ENCODE measurements around the gene MED12L. TPM values are rescaled to one million over a fixed set of nuclear protein-coding genes. Genes with fewer than 3 reads are reported as not detected.

The MED12L gene
- total RNA-seq (under 1 TPM; 0.28 to 0.88 (median 0.60) TPM), polyA plus RNA-seq (under 1 TPM; 0.08 to 0.16 TPM)

DNA sequence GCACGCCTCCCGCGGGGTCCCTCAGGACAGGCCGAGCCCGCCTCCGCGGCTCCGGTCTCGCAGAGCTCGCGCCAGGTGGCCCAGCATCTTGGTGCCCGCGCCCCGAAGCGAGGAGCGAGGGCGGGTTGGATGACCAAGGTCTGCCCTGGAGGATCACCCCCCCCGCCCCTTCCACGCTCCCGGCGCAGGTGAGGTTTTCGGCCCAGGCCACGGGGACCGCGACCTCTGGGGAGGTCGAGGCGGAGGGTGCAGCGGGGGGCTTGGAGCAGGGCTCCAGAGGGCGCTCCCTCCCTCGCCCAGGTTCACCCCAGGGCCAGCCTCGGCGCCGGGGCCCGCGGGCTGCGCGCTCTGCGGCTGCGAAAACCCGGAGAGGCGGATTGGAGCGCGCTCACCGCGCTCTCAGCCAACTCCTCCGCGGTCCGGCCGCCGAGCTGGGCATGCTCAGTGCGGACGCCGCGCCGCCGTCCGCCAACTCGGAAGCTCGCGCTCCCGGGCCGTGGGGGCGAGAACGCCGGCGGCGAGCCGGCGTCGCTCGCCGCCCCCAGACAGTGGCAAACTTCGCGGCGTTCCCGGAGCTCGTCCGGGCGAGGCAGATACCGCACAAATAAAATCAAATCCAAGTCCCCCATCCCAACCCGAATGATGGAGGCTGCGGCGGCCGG, at the start of gene MED12L:
Gene MED12L (plus strand): TSS at position 438 of the 662 bp plus-strand sequence. CDS start 1,263 bp downstream, outside the sequence.
- DNase-seq: peak; percentile 66 to 91 (median 72)
- ATAC-seq: peak; percentile 89 to 94 (median 92)
- Histone ChIP-seq H3K4me3 (peak within 1 kb of the TSS; percentile 50 to 76 (median 58)), H3K4me1 (peaks cover 0 to 4% (median 0%) of the 10 kb centered on the region in 3 donors), H3K9me3 (no peaks in the 10 kb centered on the region), H3K27me3 (peaks cover 0 to 5% (median 0%) of the 10 kb centered on the region in 4 donors), H3K36me3 (no peaks in the 10 kb centered on the region), H3K27ac (no peak within 1 kb of the TSS)
- no peak for FAIRE-seq
- intact Hi-C loops (cut with DNase I): no loop called here
- WGBS, 2 donors: 0 to 1% methylated on average over 80 to 84 of the region's 84 CpGs
- TF ChIP-seq CTCF (IDR thresholded peaks at IDR 0.05): no peak

GRCh38 chr3:151037746-151038477, 47.6 kb upstream of the MED12L start:
- Histone ChIP-seq H3K4me1 (no peaks in the 10 kb centered on the region), H3K36me3 (no peaks in the 10 kb centered on the region), H3K27me3 (no peaks in the 10 kb centered on the region), H3K27ac (no peak overlapping the region), H3K4me3 (no peak overlapping the region), H3K9me3 (no peaks in the 10 kb centered on the region)
- no peak for FAIRE-seq
- intact Hi-C loops (cut with DNase I): no loop called here
- WGBS, 2 donors: 42 to 53% methylated on average over 4 of the region's 4 CpGs
- DNase-seq: no peak
- ATAC-seq: peak in 2 of 4 donors; percentile 60 to 63
- TF ChIP-seq CTCF (IDR thresholded peaks at IDR 0.05): no peak

DNA sequence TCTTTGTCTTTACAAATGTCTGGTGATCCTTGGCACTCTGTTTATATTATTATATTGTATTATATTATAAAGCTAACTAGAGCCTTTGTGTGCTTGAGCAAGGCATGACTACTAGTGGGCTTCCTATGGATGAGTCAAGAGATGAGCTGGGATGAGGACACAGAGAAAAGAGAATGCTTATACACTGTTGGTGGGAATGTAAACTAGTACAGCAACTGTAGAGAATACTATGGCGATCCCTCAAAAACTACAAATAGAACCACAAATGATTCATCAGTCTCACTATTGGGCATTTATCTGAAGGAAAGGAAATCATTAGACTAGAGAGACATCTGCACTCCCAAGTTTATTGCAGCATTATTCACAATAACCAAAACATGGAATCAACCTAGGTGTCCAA, 40.8 kb upstream of the MED12L start:
- no peak overlapping the region for H3K4me3 ChIP-seq
- 80 to 93% methylated on average over 1 of the region's 1 CpG for WGBS, 2 donors
- no peak for TF ChIP-seq CTCF (IDR thresholded peaks at IDR 0.05)
- no peaks in the 10 kb centered on the region for H3K36me3 ChIP-seq
- FAIRE-seq (no peak), DNase-seq (no peak), ATAC-seq (no peak)
- no peak overlapping the region for H3K27ac ChIP-seq
- intact Hi-C loops (cut with DNase I): no loop called here
- H3K4me1 ChIP-seq: no peaks in the 10 kb centered on the region
- no peaks in the 10 kb centered on the region for H3K27me3 ChIP-seq
- H3K9me3 ChIP-seq: no peaks in the 10 kb centered on the region

DNA sequence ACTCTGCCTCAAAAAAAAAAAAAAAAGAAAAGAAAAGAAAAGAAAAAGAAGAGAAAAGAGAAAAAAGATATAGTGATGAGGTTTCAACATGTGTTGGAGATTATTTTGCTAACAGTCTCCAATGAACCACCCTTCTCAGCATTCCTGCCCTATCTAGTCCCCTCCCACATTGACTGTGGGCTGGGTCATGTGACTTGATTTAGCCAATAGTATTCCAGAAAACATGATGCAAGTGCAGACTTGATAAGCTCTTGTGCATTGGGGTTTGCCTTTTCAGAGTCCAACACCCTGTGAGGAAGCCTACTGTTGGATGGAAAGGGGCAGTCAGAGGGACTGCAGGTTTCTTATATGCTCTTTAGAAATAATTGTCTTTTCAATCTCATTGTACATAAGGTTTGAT, 37.8 kb upstream of the MED12L start:
- Histone ChIP-seq H3K9me3 (no peaks in the 10 kb centered on the region), H3K4me3 (no peak overlapping the region), H3K4me1 (no peaks in the 10 kb centered on the region), H3K27ac (no peak overlapping the region), H3K27me3 (no peaks in the 10 kb centered on the region), H3K36me3 (no peaks in the 10 kb centered on the region)
- no peak for TF ChIP-seq CTCF (IDR thresholded peaks at IDR 0.05)
- no peak for ATAC-seq
- no peak for FAIRE-seq
- intact Hi-C loops (cut with DNase I): no loop called here
- DNase-seq: no peak

GRCh38 chr3:151051533-151051932, 33.9 kb upstream of the MED12L start:
- intact Hi-C loops (cut with DNase I): no loop called here
- no peak for ATAC-seq
- Histone ChIP-seq H3K4me3 (no peak overlapping the region), H3K27me3 (no peaks in the 10 kb centered on the region), H3K36me3 (no peaks in the 10 kb centered on the region), H3K27ac (no peak overlapping the region), H3K4me1 (no peaks in the 10 kb centered on the region), H3K9me3 (no peaks in the 10 kb centered on the region)
- no peak for TF ChIP-seq CTCF (IDR thresholded peaks at IDR 0.05)
- no peak for DNase-seq
- FAIRE-seq: no peak
- 92 to 96% methylated on average over 1 of the region's 1 CpG for WGBS, 2 donors
